Neuronal stem cell (in vitro differentiated cells): ENCODE measurements around the gene VTA1.

Experiments used
- DNase-seq: peaks from one replicate; pipeline ENCODE4 v3.0.0-alpha.2; 2013; ENCODE audit warnings: low spot score
- H2AFZ ChIP-seq: one replicate; pipeline ENCODE4 v1.6.1; 2013; ENCODE audit warnings: mild to moderate bottlenecking, low read length, inconsistent platforms
- H2AK5ac ChIP-seq: 2 replicates; pipeline ENCODE4 v1.6.1; 2013; ENCODE audit warnings: low read depth, mild to moderate bottlenecking, inconsistent platforms, low read length, moderate library complexity, mixed read lengths
- H2BK120ac ChIP-seq: 2 replicates; pipeline ENCODE4 v1.6.1; 2013; ENCODE audit warnings: low read depth, mild to moderate bottlenecking, inconsistent platforms, low read length, moderate library complexity, mixed read lengths
- H2BK12ac ChIP-seq: one replicate; pipeline ENCODE4 v1.6.1; 2013; ENCODE audit warnings: low read length, inconsistent platforms
- H2BK15ac ChIP-seq: 2 replicates; pipeline ENCODE4 v1.6.1; 2013; ENCODE audit warnings: mild to moderate bottlenecking, low read length, inconsistent platforms, mixed read lengths
- H2BK5ac ChIP-seq: one replicate; pipeline ENCODE4 v1.6.1; 2013; ENCODE audit warnings: inconsistent platforms, mild to moderate bottlenecking, low read length, moderate library complexity
- H3K14ac ChIP-seq: one replicate; pipeline ENCODE4 v1.6.1; 2013; ENCODE audit warnings: low read length, inconsistent platforms
- H3K18ac ChIP-seq: 2 replicates; pipeline ENCODE4 v1.6.1; 2013; ENCODE audit warnings: low read length, inconsistent platforms
- H3K23ac ChIP-seq: 2 replicates; pipeline ENCODE4 v1.6.1; 2013; ENCODE audit warnings: low read depth, mild to moderate bottlenecking, mixed read lengths, low read length, inconsistent platforms; ENCODE audit not compliant: poor library complexity
- H3K27ac ChIP-seq: replicated peaks from 3 replicates; pipeline ENCODE4 v1.5.1; 2013; ENCODE audit warnings: low read length, inconsistent platforms
- H3K27me3 ChIP-seq, 3 experiments: 2 replicates each; pipeline ENCODE4 v1.6.1; 2013; ENCODE audit warnings: low read length in 3 of 3, mild to moderate bottlenecking in 2 of 3, inconsistent platforms in 1 of 3, low read depth in 1 of 3, mixed read lengths in 1 of 3, moderate library complexity in 1 of 3; ENCODE audit not compliant: control insufficient read depth in 3 of 3, insufficient read depth in 3 of 3
- H3K36me3 ChIP-seq, 2 donors: replicated peaks in 1 of 2; 2 replicates each; pipeline ENCODE4 v1.6.1; 2013; ENCODE audit warnings: low read length in 2 of 2; ENCODE audit not compliant: control insufficient read depth in 2 of 2, insufficient read depth in 2 of 2
- H3K4ac ChIP-seq: 2 replicates; pipeline ENCODE4 v1.6.1; 2013; ENCODE audit warnings: inconsistent platforms, mild to moderate bottlenecking, low read length, moderate library complexity
- H3K4me1 ChIP-seq, 2 donors: 1 replicate in 1 of 2; 2 replicates in 1 of 2; pipeline ENCODE4 v1.6.1; 2013; ENCODE audit warnings: low read length in 2 of 2, low read depth in 1 of 2; ENCODE audit not compliant: control insufficient read depth in 2 of 2, insufficient read depth in 1 of 2
- H3K4me2 ChIP-seq: one replicate; pipeline ENCODE4 v1.6.1; 2013; ENCODE audit warnings: mild to moderate bottlenecking, low read length, inconsistent platforms; ENCODE audit not compliant: insufficient read depth, poor library complexity, severe bottlenecking
- H3K4me3 ChIP-seq, 2 donors: 2 replicates each; pipeline ENCODE4 v1.5.1; 2013; ENCODE audit warnings: low read length in 2 of 2, mild to moderate bottlenecking in 2 of 2, inconsistent platforms in 1 of 2, moderate library complexity in 1 of 2
- H3K79me1 ChIP-seq: one replicate; pipeline ENCODE4 v1.6.1; 2013; ENCODE audit warnings: low read depth, mild to moderate bottlenecking, inconsistent platforms, low read length, moderate library complexity
- H3K9ac ChIP-seq: one replicate; pipeline ENCODE4 v1.6.1; 2013; ENCODE audit warnings: mild to moderate bottlenecking, low read depth, low read length, inconsistent platforms; ENCODE audit not compliant: poor library complexity
- H3K9me3 ChIP-seq, 2 donors: replicated peaks in 1 of 2; 2 replicates each; pipeline versions ENCODE3 to v1.6.1; 2013; ENCODE audit warnings: low read length in 2 of 2, mild to moderate bottlenecking in 2 of 2, inconsistent platforms in 1 of 2, low read depth in 1 of 2, mixed read lengths in 1 of 2, moderate library complexity in 1 of 2; ENCODE audit not compliant: control insufficient read depth in 2 of 2, insufficient read depth in 1 of 2
- H4K8ac ChIP-seq: one replicate; pipeline ENCODE4 v1.6.1; 2013; ENCODE audit warnings: low read depth, mild to moderate bottlenecking, inconsistent platforms, low read length, moderate library complexity
- H4K91ac ChIP-seq: one replicate; pipeline ENCODE4 v1.6.1; 2013; ENCODE audit warnings: low read length, low read depth, mild to moderate bottlenecking, inconsistent platforms; ENCODE audit not compliant: poor library complexity
- WGBS, 2 donors: extraction: QIAGEN DNeasy Blood & Tissue Kit; methylation state at CpG; one replicate each; pipeline ENCODE4 v1.1.7; 2013; ENCODE audit warnings: missing lambda C conversion rate in 2 of 2, mixed read lengths in 1 of 2; ENCODE audit not compliant: insufficient read length in 2 of 2, insufficient replicate concordance in 1 of 2; ENCODE audit errors: extremely low coverage in 2 of 2; 5-methylcytosine and 5-hydroxymethylcytosine counted together

VTA1 gene

DNA sequence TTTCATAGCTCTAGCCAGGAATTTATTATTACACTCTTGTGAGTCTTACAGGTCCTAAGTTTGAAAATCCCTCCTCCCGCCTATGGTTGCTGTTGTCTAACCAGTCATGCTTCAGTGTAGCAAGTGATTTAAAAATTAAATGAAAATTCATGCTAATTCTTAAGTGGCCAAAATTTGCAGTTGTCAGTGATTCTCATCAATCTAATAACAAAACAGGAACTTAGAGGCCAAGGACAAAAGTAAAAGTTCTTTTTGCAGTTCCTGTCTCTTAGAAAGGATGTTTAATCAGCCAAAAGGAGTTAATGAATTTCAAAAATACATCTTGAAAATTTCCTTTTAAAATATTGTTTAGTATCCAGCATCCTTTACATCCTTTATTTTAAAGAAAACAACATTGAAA is 36.3 kb downstream of the VTA1 start:
- H3K23ac ChIP-seq, result no peak overlapping the region
- H3K27me3 ChIP-seq, result no peaks in the 10 kb centered on the region
- no peak overlapping the region for H3K27ac ChIP-seq
- H3K79me1 ChIP-seq, result no peaks in the 10 kb centered on the region
- H2BK120ac ChIP-seq, result no peak overlapping the region
- no peak overlapping the region for H3K4me2 ChIP-seq
- H2BK5ac ChIP-seq, result no peak overlapping the region
- H3K9ac ChIP-seq, result no peak overlapping the region
- H3K14ac ChIP-seq, result no peak overlapping the region
- H3K4ac ChIP-seq, result no peak overlapping the region
- H3K18ac ChIP-seq, result no peak overlapping the region
- no peak overlapping the region for H3K4me3 ChIP-seq
- H2AK5ac ChIP-seq, result no peak overlapping the region
- H2BK12ac ChIP-seq, result no peak overlapping the region
- whole genome bisulfite sequencing, 2 donors, result no CpG with 5 or more reads among the region's 1 CpG
- H2AFZ ChIP-seq, result no peak overlapping the region
- H3K36me3 ChIP-seq, result peaks cover 0 to 20% of the 10 kb centered on the region in 2 donors
- DNase-seq, result no peak
- H4K91ac ChIP-seq, result no peak overlapping the region
- no peak overlapping the region for H2BK15ac ChIP-seq
- no peak overlapping the region for H4K8ac ChIP-seq
- H3K4me1 ChIP-seq, result no peaks in the 10 kb centered on the region
- H3K9me3 ChIP-seq, result peaks cover 0 to under 1% of the 10 kb centered on the region in 2 donors

DNA sequence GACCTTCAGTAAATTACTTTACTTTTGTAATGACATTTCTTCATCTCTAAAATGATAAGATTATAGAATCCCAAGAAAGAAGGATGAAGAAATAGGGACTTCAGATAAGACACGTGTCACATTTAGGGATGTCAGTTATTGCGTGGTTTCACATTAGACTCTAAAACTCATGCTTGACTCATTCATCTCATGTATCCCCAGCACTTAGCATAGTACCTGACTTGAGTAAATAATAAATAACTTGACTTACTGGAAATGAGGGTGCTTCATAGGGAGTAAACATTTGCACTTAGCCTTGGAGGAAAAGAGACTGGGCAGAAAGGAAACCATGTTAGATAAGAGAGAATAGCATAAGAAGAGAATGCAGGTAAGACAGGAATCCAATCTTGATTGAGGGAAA is 37.2 kb downstream of the VTA1 start:
- Histone ChIP-seq H3K4ac (no peak overlapping the region), H3K18ac (no peak overlapping the region), H2BK15ac (no peak overlapping the region), H3K79me1 (no peaks in the 10 kb centered on the region), H2AFZ (no peak overlapping the region), H2BK12ac (no peak overlapping the region), H3K23ac (no peak overlapping the region), H3K14ac (no peak overlapping the region), H4K91ac (no peak overlapping the region), H3K9me3 (no peaks in the 10 kb centered on the region), H3K9ac (no peak overlapping the region), H2AK5ac (no peak overlapping the region), H2BK5ac (no peak overlapping the region), H3K27me3 (no peaks in the 10 kb centered on the region), H3K4me3 (no peak overlapping the region), H3K27ac (no peak overlapping the region), H2BK120ac (no peak overlapping the region), H4K8ac (no peak overlapping the region), H3K4me1 (no peaks in the 10 kb centered on the region), H3K36me3 (peaks cover 0 to 26% of the 10 kb centered on the region in 2 donors), H3K4me2 (no peak overlapping the region)
- no peak for DNase-seq
- no CpG with 5 or more reads among the region's 2 CpGs for WGBS, 2 donors

DNA sequence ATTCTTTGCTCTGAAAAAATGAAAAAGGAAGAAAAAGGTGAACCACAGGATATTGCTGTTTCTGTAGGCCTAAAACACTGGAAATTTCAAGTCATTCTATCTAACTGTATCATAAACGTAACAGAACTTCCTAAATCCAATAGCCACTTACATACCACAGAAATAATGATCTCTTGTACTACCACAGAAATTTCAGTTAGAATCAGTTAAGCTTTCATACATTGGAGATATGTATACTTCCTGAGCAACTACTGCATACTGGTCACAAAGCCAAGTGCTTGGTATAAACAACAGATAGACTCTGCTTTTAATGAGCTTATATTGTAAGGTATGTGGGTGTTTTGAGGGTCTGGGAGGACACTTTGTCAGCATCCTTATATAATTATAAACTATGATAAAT is 38.6 kb downstream of the VTA1 start:
- no peak overlapping the region for H3K14ac ChIP-seq
- H4K8ac ChIP-seq, result no peak overlapping the region
- no peaks in the 10 kb centered on the region for H3K9me3 ChIP-seq
- no peak overlapping the region for H3K4me2 ChIP-seq
- no peak overlapping the region for H4K91ac ChIP-seq
- no peak overlapping the region for H3K4ac ChIP-seq
- no peaks in the 10 kb centered on the region for H3K27me3 ChIP-seq
- no peak overlapping the region for H3K18ac ChIP-seq
- H2BK12ac ChIP-seq, result no peak overlapping the region
- no peak overlapping the region for H2BK120ac ChIP-seq
- H3K4me3 ChIP-seq, result no peak overlapping the region
- H3K27ac ChIP-seq, result no peak overlapping the region
- H3K23ac ChIP-seq, result no peak overlapping the region
- peaks cover 0 to 37% of the 10 kb centered on the region in 2 donors for H3K36me3 ChIP-seq
- H3K4me1 ChIP-seq, result no peaks in the 10 kb centered on the region
- no peak for DNase-seq
- H2BK5ac ChIP-seq, result no peak overlapping the region
- WGBS, 2 donors, result no CpG with 5 or more reads among the region's 1 CpG
- no peak overlapping the region for H2AFZ ChIP-seq
- no peak overlapping the region for H3K9ac ChIP-seq
- H3K79me1 ChIP-seq, result no peaks in the 10 kb centered on the region
- H2BK15ac ChIP-seq, result no peak overlapping the region
- H2AK5ac ChIP-seq, result no peak overlapping the region

DNA sequence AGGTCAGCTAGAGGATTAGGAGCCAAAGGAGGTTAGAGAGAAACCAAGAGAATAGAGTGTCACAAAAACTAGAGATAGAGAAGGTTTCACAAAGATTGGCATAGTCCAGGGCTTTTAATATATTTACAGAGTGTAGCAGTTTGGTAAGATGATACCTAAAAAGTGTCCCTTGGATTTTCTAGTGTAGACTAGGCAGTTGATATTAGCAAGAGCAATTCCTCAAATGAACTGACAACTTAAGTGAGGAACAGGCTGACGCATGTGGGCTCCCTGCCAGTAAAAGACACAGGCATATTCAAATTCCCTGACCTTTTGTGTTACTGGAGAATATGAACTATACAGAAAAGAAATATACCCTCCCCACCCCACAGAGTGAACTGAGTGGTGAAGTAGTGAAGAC is 40.1 kb downstream of the VTA1 start:
- H3K27me3 ChIP-seq, result no peaks in the 10 kb centered on the region
- H3K23ac ChIP-seq, result no peak overlapping the region
- H2BK12ac ChIP-seq, result no peak overlapping the region
- DNase-seq, result no peak
- H3K18ac ChIP-seq, result no peak overlapping the region
- H3K9ac ChIP-seq, result no peak overlapping the region
- H3K4me3 ChIP-seq, result no peak overlapping the region
- peaks cover 0 to 49% of the 10 kb centered on the region in 2 donors for H3K36me3 ChIP-seq
- H3K4me1 ChIP-seq, result no peaks in the 10 kb centered on the region
- no peak overlapping the region for H3K4me2 ChIP-seq
- no peak overlapping the region for H2BK15ac ChIP-seq
- no peak overlapping the region for H3K4ac ChIP-seq
- H3K9me3 ChIP-seq, result no peaks in the 10 kb centered on the region
- no peak overlapping the region for H4K8ac ChIP-seq
- H3K27ac ChIP-seq, result no peak overlapping the region
- H2BK120ac ChIP-seq, result no peak overlapping the region
- no peak overlapping the region for H2AFZ ChIP-seq
- no peaks in the 10 kb centered on the region for H3K79me1 ChIP-seq
- H3K14ac ChIP-seq, result no peak overlapping the region
- no CpG with 5 or more reads among the region's 1 CpG for WGBS, 2 donors
- no peak overlapping the region for H2BK5ac ChIP-seq
- H2AK5ac ChIP-seq, result no peak overlapping the region
- H4K91ac ChIP-seq, result no peak overlapping the region
